Measurements from ENCODE around the gene ZNF598. TPM values are rescaled to one million over a fixed set of nuclear protein-coding genes. Genes with fewer than 3 reads are reported as not detected.
"Not testable (repeated sequence)": the region's sequence is repeated elsewhere in the genome, so short reads cannot be mapped to it uniquely, and the experiment has no call there.

ZNF598 gene
- polyA plus RNA-seq, 5 donors: 11.9 to 32.1 (median 19.9) TPM

DNA sequence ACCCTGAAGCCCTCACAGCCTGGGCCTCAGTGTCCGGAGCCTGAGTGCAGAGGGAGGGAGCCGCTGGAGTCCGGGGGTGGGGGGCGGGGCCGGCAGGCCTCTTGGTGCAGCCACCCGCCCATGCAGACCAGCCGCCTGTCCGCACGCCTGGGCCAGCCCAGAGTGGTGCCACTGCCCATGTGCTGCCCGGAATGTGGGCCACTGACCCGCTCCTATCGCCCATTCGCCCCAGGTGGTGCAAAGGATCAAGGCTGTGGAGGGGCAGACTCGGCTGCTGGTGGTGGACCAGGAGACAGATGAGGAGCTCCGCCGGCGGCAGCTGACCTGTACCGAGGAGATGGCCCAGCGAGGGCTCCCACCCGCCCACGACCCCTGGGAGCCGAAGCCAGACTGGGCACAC lies 19.7 kb upstream of the ZNF598 start:
- no peak for DNase-seq

DNA sequence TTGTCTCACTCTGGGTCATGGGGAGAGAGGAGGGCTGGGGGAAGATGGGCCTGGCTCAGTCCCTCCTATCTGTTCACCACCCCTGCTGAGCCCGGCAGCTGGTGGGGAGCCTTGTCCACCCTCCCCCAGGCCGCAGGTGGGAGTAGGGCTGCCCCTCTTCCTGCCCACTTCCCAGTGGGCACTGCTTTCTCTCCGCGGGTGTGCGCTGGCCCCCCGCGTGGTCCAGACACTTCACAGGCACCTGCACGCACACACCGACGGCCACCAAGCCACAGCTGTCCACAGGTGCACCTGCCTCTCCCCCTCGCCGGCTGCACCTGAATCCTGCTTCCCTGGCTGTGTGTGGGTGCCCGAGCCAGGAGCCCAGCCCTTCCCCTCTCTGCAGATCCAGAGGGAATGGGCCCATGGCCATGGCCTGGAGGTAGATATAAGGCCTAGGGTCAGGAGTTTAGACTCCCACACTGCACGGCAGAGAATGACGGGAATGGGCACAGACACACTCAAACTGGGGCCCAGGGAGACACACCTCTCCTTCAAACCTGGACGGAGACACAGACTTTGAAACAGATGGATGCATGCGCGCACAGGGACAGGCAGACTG lies 19.1 kb upstream of the ZNF598 start:
- no peak for DNase-seq

DNA sequence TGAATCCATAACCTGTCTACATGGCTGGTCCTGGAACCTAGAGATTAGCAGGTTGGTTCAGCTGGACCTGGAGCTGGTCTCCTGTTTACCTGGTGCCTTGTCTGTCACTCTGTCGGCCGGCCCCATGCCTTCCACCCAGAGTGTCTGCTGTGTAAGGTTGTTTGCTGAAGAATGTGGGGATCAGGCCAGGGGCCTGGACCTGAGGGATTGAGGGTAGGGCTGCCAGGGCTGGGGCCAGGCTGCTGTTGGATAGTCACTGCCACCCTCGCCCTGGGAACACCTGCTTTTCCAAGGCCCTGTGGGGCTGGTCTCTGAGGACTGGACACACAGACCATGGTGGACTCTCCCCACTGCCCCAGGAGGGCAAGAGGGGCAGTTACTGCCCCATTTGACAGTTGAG lies 18.5 kb upstream of the ZNF598 start:
- no peak for DNase-seq

DNA sequence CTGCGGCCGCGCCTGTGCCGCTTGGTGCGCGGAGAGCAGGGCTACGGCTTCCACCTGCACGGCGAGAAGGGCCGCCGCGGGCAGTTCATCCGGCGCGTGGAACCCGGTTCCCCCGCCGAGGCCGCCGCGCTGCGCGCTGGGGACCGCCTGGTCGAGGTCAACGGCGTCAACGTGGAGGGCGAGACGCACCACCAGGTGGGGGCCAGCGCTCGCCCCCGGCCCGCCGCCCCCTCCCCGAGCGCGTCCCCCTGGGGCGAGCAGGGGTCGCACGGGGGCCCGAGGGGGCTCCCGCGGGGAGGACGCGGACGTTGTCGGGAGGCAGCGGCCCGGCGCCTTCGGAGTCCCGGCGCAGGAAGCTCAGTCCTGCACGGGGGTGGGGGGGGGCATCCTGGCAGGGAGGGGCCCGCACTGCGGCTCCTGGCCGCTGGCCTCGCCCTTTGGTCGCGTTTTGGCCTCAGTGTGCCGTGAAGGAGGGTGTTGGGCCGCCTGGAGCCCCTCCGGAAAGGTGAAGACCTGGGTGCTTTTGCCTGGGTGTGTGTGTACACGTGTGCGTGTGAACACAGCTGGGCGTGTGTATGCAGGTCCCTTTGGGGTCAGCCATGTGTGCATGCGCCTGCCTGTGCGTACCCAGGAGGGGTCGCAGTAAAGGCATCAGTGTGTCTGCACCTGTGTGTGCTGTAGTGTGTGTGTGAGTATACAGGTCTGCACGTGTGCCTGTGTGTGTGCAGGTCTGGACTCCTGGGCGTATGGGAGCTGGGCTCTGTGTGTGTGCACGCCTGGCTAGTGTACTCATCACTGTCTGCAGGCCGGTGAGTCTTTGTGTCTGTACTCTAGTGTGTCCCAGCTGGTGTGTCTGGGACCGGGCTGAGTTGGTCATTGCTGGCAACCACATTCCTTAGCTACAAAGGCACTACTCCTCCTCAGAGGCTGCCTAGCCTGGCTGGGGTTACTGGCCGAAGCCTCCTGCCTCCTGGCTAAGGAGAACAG lies 17.7 kb upstream of the ZNF598 start:
- no peak for DNase-seq

DNA sequence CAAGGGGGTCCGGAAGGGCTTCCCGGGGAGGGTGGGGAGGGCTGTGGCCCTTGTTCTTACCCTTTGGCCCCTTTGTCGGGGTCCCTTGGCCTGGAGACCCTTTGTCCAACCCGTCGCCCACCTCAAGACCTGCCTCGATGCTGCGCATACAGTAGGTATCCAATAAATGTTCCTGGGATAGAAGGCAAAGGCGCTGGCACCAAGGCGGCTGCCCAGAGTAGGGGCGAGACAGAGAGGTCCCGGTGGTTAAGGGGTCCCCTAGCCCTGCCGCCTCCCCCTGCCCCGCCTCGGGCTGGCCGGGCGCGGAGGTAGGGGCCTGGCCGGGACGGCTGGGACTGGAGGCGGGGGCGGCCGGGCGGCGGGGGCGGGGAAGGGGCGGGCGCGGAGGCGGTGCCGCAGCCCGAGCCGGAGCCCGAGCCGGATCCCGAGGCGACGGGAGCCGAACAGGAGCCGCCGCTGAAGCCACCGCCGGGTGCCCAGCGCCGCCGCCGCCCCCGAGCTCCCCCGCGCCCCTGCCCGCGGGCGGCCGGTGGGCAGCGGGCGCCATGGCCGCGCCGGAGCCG lies 16.9 kb upstream of the ZNF598 start, which contains the start of gene NHERF2:
Gene NHERF2 (plus strand): TSS at position 442 of the 563 bp plus-strand sequence. CDS start 104 bp downstream, at position 546.
- DNase-seq: no peak

DNA sequence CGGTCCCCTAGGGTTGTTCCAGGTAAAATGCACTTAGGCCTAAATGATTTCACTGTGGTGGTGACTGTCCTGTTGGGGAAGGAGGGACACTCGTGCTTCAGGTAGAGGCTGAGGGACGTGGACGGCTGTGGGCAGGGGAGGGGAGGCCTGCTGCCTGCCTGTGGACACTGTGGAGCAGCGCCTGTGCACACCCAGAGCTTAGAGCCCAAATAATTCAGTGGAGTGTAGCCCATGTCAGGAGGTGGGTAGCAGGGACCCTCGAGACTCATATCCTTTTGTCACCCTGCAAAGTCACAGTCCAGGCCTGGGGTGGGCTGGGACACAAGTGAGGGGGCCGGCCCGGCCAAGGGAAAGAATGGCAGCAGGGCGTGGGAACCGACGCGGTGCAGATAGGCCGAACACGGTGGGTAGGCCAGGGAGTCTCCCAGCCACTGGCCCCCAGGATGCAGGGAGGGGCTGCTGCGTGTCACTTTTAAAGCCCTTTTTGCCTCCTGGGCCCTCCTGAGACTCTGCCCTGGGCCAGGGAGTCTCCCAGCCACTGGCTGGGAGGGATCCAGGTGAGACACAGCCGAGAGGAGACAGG lies 16.3 kb upstream of the ZNF598 start:
- no peak for DNase-seq

DNA sequence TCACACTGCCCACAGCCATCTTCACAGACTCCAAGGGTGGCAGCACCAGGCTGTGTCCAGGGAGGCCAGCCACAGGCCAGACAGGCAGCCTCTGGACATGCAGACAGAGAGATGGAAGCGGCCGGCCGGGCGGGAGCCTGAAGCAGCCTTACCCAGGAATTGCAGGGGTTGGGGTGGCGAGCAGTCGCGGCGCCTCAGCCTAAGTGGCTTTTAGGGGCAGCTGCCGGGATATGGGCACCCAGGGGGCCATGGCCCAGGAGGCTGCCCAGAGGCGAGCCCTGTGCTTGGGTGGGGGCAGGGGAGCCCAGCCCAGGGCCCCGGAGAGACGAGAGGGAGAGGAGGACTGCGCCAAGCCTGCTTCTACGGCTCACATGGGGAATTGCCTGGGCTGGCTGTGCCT lies 15.6 kb upstream of the ZNF598 start:
- no peak for DNase-seq

DNA sequence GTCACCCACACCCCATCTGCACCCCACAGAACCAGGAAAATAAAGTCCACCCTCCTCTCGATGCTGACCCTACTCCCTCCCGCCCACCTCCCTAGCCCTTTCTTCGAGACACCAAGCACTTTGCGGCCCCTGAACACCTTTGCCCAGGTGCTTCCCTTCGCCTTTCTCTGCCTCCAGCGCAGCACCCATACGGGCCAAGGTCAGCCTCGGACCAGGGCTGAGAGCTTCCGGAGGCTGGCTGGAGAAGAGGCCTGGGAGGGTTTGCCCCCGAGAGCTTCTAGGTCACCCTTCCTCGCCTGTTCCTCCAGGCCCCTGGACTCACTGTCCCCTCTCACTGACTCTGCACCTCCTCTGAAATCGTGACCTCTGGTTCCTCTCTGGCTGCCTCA lies 14.4 kb upstream of the ZNF598 start:
- DNase-seq: no peak

DNA sequence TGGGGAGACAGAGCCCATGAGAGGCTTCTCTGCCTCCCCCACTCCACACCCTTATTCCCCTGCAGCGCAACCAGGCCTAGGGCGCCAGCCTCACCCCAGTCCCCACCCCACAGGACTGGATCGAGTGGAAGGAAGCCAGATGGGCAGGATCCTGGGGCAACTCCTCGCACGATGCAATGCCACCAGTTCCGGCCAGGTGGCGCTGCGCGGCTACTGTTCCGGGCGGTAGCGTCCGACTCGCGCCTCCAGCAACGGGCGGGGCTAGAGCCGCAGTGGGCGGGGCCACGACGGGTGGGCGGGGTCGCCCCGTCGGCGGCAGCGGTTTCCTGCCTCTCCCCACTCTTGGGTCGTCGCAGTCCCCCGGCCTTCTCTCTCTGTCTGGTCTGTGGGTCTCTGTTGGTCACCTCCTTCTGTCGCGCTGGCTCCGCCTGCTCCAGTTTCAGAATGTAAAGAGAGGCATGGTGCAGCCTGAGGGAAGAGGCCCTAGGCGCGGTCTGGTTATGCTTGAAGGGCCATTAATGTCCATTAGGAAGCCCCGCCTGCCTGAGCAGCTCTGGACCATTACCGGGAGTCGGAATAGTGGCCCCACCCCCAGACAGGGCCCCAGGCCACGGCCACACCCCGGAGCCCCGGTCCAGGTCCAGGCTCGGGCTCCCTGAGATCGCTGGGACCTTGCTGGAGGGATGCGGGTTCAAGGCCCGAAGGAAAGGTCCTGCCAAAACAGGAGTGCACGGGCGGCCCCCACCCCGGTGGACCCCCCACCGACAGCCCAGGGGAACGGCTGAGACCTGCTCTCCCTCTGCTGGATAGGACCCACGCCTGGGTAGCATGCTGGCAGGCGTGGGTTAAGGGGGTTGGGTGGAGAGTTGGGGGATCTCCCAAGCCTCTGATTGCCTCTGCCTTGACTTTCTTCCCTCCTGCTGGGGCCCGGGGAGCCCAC lies 13.7 kb upstream of the ZNF598 start:
- DNase-seq: peak; percentile 93

DNA sequence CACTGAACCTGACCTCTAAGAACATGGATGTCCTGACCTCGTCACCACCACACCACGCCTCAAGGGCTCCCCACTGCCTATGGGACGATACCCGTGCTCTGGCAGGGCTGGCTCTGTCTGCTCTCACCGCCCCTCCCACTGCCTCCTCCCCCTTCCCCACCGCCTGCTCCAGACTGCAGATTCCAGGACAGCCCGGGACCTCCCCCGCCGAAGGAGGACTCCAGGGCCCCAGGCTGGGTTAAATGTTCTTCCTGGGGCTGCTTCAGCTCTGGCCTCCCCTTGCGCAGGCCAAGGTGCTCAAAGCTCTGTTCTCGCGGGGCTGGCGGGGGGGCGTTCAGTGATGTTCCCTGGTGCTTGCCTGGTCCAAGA lies 13.1 kb upstream of the ZNF598 start:
- no peak for DNase-seq

DNA sequence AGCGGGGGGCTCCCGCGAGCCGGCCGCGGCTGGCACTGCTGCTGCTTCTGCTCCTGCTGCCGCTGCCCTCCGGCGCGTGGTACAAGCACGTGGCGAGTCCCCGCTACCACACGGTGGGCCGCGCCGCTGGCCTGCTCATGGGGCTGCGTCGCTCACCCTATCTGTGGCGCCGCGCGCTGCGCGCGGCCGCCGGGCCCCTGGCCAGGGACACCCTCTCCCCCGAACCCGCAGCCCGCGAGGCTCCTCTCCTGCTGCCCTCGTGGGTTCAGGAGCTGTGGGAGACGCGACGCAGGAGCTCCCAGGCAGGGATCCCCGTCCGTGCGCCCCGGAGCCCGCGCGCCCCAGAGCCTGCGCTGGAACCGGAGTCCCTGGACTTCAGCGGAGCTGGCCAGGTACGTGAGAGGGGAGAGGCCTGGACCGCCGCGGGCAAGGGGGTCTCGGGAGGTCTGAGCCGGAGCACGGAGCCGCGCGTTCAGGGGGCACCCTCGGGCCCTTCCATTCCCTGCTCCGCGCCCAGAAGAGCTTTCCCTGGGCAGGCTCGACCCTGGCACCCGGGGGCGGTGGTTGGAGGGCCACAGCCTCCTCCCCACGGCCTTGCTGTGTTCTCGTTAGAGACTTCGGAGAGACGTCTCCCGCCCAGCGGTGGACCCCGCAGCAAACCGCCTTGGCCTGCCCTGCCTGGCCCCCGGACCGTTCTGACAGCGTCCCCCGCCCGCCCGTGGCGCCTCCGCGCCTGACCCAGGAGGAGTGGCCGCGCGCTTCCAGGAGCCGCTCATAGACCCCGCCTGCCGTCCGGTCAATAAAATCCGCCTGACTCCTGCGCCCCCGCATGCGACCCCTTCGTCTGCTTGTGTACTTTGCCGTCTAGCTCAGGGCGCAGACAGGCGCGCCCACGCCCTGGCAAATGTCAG lies 10.6 kb upstream of the ZNF598 start:
- no peak for DNase-seq

DNA sequence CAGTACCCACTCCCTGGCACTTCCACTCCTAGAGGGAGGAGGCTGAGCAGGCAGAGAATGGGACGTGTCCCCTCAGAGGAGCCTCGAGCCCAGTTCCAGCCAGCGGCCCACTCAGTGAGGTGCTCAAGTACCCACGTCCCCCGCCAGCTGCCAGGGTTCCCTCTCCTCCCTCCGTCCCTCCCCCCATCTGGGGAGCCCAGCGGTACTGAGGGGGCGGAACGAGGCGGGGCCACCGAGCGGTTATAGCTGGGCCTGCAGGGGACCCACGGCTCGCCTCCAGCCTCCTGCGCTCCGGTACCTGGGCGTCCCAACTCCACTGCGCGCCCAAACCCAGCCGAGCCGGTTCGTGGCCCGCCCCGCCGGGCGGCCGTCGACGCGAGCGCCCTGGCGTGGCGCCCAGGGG lies 9.9 kb upstream of the ZNF598 start, which contains the start of gene NPW:
Gene NPW (plus strand): TSS at position 268 of the 403 bp plus-strand sequence.
- no peak for DNase-seq

DNA sequence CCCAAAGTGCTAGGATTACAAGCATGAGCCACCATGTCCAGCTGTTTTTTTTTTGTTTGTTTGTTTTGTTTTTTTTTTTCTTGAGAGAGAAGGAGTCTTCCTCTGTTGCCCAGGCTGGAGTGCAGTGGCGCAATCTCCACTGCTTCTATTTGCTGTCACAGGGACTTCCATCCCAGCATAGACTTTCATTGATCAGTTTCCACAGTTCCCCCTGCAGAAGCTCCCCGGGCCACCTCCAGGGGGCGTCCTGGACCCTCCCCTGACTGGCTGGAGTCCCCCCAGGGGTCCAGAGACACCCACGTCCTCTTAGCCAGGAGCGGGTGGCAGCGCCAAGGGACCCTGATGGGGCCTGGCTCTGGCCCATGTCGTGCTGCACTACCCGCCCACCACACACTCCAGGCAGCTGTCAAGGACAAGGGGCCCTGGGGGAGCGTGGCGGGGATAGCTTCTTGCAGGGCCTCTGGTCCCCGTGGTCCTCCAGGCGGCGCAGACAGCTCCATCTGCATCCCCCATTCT lies 6.8 kb upstream of the ZNF598 start:
- DNase-seq: no peak

DNA sequence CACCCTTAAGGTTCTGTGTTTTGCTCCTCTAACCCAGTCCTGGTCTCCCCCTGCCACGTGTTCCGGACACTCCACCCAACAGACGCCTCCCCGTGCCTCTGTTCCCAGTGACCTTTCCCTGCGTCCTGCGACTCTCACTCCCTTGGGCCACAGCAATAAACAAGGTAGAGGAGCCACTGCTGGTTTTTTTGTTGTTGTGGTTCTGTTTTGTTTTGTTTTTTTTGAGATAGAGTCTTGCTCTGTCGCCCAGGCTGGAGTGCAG lies 6.3 kb upstream of the ZNF598 start:
- no peak for DNase-seq

DNA sequence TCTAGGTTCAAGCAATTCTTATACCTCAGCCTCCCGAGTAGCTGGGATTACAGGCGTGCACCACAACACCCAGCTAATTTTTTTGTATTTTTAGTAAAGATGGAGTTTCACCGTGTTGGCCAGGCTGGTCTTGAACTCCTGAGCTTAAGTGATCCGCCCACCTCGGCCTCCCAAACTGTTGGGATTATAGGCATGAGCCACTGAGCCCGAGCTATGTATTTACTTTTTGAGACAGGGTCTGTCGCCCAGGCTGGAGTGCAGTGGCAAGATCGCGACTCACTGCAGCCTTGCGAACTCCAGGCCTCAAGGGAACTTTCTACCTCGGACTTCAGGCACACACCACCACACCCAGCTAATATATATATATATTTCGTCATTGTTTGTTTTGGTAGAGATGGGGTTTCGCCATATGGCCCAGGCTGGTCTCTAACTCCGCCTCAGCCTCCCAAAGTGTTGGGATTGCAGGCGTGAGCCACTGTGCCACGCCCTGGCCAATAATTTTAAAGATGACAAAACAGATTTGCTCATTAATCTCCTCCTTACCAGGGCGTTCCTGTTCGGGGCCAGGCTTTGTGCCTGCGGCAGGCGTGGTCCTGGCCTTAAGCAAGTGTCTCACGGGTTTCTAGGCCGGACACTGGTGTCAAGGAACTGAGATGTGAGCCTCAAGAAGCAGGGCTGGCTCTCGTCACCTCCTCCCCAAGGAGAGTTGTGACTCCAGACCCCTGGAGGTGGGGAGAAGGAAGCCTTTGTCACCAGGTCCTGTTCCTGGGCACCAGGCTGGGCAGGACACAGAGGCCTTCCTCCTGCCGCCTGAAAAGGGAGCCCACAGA lies 5.7 kb upstream of the ZNF598 start:
- DNase-seq: no peak

DNA sequence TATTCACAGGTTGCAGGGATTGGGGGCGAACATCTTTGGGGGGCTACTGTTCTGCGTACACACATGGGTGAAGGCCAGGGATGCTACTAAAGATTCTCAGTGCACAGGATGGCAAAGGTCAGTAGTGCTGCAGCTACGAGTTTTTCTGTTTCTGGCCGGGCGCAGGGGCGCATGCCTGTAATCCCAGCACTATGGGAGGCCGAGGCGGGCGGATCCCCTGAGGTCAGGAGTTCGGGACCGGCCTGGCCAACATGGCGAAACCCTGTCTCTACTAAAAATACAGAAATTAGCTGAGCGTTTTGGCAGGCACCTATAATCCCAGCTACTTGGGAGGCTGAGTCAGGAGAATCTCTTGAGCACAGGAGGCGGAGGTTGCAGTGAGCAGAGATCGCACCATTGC lies 3.9 kb upstream of the ZNF598 start:
- no peak for DNase-seq

DNA sequence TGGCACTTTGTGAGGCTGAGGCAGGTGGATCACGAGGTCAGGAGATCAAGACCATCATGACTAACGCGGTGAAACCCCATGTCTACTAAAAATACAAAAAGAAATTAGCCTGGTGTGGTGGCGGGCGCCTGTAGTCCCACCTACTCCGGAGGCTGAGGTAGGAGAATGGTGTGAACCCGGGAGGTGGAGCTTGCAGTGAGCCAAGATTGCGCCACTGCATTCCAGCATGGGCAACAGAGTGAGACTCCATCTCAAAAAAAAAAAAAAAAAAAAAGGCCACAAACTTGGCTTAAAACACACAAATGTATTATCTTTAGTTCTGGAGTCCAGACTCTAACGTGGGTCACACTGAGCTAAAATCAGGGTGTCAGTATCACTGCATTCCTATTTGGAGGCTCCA lies 2.1 kb upstream of the ZNF598 start:
- DNase-seq: not testable (repeated sequence)

DNA sequence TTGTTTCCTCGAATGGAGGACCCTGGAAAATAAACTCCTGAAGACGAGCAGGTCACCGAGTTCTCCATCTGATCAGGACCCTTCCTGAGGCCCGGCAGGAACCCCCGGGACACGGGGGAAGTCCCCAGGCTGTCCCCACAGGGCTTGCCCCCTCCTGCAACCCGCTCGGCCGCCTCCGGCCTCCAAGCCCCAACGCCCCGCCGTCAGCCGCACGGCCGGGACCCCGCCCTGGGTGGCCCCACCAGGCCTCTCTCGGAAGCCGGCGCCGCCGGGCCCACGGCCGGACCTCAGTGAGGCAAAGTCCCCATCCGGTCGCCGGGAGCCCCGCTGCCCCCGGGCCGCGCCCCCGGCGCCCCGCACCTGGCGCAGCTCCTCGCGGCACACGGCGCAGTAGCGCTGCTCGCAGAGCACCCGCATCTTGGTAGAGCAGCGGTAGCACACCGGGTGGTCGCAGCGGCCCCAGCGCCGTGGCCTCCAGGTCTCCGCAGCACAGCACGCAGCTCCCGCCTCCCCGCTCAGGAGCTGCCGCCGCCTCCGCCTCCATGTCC lies 383 bp downstream of the ZNF598 start:
- no peak for DNase-seq

DNA sequence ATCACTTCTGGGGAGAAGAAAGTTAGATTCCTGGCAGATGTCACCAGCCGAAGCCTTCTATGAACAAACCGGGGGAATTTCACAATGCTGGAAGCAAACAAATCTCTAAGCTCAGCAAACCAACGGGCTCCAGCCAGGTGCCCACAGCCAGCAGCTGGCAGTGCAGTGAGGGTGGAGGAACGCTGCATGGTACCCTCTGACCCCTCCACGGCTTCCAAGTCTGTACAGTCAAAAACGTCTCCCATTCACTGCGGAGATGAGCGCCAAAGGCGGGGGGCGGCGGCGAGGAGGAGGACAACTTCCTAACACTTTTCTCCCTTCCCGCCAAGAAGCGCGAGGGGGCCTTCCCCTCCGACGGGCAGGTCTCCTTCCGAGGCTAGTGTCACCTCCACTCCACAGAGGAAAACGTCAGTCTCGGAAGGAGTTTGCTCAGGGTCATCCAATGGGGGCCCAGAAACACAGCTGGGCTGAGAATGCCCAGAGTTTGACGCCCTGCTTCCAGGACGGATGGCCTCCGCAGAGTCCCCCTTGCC lies 924 bp downstream of the ZNF598 start:
- DNase-seq: no peak

Measured in right lung (tissue), 5 donors.